ENCODE results near the gene SNAPIN. TPM values are rescaled to one million over a fixed set of nuclear protein-coding genes. Genes with fewer than 3 reads are reported as not detected.
A peak's percentile ranks its signal among the peaks of the same experiment; 100 is the strongest.

The SNAPIN gene
- total RNA-seq, 1 experiment from 2014 or later, result 82.0 TPM

DNA sequence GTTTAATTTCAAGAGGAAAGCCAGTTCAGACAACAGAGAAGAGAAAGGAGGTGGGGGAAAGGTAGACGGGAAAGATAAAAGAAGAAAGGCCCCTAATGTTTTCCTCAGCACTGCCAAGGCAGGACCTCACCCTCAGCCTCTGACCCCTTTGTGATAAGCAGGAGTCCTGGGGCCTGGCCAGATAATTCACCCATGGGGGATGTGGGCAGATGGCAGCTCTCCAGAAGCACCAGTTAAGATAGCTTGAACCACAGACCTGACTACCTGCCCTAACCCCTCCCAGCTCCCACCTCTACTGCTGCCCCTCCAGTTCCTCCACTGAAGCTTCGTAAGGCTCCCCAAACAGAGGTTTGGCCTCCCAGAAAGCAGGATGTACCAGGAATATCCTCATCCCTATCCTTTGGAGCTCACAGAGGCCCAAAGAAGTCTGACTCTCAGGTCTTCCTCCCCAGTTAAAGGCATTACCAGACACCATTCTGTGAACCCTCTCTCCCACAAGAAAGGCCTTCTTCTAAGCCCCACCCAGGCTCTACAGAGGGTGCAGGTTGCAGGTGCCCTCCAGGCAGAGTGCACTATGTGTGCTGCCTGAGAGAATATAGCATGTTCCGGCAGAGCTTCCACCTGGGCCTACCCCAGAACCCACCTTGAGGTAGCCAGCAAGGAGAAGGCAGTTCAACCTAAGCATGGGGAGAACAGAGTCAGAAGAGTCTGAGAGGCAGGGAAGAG, 9.2 kb upstream of the SNAPIN start:
- intact Hi-C loops (cut with micrococcal nuclease), result no loop called here
- peaks cover 13% of the 10 kb centered on the region for H3F3A ChIP-seq (ENCODE audit: low read length, unreplicated experiment)
- H3K27me3 ChIP-seq (ENCODE audit: low read length), result no peaks in the 10 kb centered on the region
- H3K36me3 ChIP-seq (ENCODE audit: low read depth, low read length), result peaks cover 23% of the 10 kb centered on the region
- H3K79me2 ChIP-seq (ENCODE audit: low read length), result peaks cover 3% of the 10 kb centered on the region; the same call in 1 of the 2 replicates
- H2AFZ ChIP-seq (ENCODE audit: low read length), result no peak overlapping the region
- no peaks in the 10 kb centered on the region for H3K9me3 ChIP-seq (ENCODE audit: low read length)
- 0 out of 2 replicates have a peak, but pooled peaks cover 5% of the 10 kb centered on the region for H4K20me1 ChIP-seq (ENCODE audit: low read length)
- CTCF ChIA-PET, result no interaction called here
- peaks cover 14% of the 10 kb centered on the region for H3K4me1 ChIP-seq (ENCODE audit: insufficient read depth, low read length)
- BruUV-seq (replicated peaks), result TSS peak; percentile 6
- H3K9ac ChIP-seq (ENCODE audit: low read length), result no peak overlapping the region
- H3K27ac ChIP-seq (ENCODE audit: low read length), result no peak overlapping the region
- no peak overlapping the region for H3K4me2 ChIP-seq (ENCODE audit: low read length)
- no peaks in the 10 kb centered on the region for H3K9me2 ChIP-seq (replicated peaks; ENCODE audit: low read length)
- DNase-seq (no peak), ATAC-seq (peak; percentile 22)
- no peak for TF ChIP-seq EZH2phosphoT487 (IDR thresholded peaks at IDR 0.05; ENCODE audit: borderline replicate concordance, low read length)
- TF ChIP-seq EZH2 (IDR thresholded peaks at IDR 0.05; ENCODE audit: low read length, unreplicated experiment), result no peak
- TF ChIP-seq, protein P1, sequence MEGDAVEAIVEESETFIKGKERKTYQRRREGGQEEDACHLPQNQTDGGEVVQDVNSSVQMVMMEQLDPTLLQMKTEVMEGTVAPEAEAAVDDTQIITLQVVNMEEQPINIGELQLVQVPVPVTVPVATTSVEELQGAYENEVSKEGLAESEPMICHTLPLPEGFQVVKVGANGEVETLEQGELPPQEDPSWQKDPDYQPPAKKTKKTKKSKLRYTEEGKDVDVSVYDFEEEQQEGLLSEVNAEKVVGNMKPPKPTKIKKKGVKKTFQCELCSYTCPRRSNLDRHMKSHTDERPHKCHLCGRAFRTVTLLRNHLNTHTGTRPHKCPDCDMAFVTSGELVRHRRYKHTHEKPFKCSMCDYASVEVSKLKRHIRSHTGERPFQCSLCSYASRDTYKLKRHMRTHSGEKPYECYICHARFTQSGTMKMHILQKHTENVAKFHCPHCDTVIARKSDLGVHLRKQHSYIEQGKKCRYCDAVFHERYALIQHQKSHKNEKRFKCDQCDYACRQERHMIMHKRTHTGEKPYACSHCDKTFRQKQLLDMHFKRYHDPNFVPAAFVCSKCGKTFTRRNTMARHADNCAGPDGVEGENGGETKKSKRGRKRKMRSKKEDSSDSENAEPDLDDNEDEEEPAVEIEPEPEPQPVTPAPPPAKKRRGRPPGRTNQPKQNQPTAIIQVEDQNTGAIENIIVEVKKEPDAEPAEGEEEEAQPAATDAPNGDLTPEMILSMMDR (conservative IDR thresholded peaks at IDR 0.05; ENCODE audit: low read depth, low read length), result no peak
- POLR2A ChIA-PET (ENCODE audit: unreplicated experiment), result interaction anchor here (0.6 to 1.4 kb wide), 2 partner anchors 15 kb away, joined by 3 to 10 read pairs; partner anchors contain the start of gene CHTOP
- H3K4me3 ChIP-seq (ENCODE audit: low read length), result no peak overlapping the region

DNA sequence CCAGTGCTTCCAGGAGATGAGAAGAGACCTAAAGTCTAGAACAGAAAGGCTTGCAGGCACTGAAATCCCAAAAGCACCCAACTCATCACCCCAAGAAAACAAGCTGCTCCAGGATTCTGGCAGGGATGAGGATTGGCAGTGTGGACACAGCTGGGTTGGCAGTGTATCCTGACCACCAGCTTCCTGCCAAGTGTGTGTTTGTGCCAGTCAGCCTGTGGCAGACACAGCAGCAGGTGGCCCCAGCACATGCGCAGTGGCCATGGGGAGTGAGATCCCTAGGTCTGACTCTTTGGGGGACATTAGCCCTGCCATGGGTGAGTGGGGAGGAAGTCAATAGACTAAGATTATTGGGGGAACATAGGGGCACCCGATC, 8.7 kb upstream of the SNAPIN start:
- ChIA-PET POLR2A (ENCODE audit: unreplicated experiment) (interaction anchor here (0.6 to 1.4 kb wide), 2 partner anchors 14 to 16 kb away, joined by 3 to 10 read pairs; partner anchors contain the start of gene CHTOP), CTCF (no interaction called here)
- Histone ChIP-seq H3K27ac (ENCODE audit: low read length) (no peak overlapping the region), H3K27me3 (ENCODE audit: low read length) (no peaks in the 10 kb centered on the region), H3K9ac (ENCODE audit: low read length) (no peak overlapping the region), H3K36me3 (ENCODE audit: low read depth, low read length) (peaks cover 18% of the 10 kb centered on the region), H3K4me2 (ENCODE audit: low read length) (no peak overlapping the region), H3K4me3 (ENCODE audit: low read length) (no peak overlapping the region), H4K20me1 (ENCODE audit: low read length) (0 out of 2 replicates have a peak, but pooled peaks cover 5% of the 10 kb centered on the region), H3K79me2 (ENCODE audit: low read length) (no peaks in the 10 kb centered on the region), H3K9me2 (replicated peaks; ENCODE audit: low read length) (no peaks in the 10 kb centered on the region), H3K4me1 (ENCODE audit: insufficient read depth, low read length) (peaks cover 14% of the 10 kb centered on the region), H2AFZ (ENCODE audit: low read length) (no peak overlapping the region), H3K9me3 (ENCODE audit: low read length) (no peaks in the 10 kb centered on the region), H3F3A (ENCODE audit: low read length, unreplicated experiment) (peaks cover 13% of the 10 kb centered on the region)
- intact Hi-C loops (cut with micrococcal nuclease), result no loop called here
- DNase-seq (peak; percentile 76), ATAC-seq (peak; percentile 76)
- BruUV-seq (replicated peaks), result no TSS peak
- TF ChIP-seq, protein P1 (conservative IDR thresholded peaks at IDR 0.05; ENCODE audit: low read depth, low read length), result no peak
- TF ChIP-seq EZH2 (IDR thresholded peaks at IDR 0.05; ENCODE audit: low read length, unreplicated experiment), result no peak
- no peak for TF ChIP-seq EZH2phosphoT487 (IDR thresholded peaks at IDR 0.05; ENCODE audit: borderline replicate concordance, low read length)

DNA sequence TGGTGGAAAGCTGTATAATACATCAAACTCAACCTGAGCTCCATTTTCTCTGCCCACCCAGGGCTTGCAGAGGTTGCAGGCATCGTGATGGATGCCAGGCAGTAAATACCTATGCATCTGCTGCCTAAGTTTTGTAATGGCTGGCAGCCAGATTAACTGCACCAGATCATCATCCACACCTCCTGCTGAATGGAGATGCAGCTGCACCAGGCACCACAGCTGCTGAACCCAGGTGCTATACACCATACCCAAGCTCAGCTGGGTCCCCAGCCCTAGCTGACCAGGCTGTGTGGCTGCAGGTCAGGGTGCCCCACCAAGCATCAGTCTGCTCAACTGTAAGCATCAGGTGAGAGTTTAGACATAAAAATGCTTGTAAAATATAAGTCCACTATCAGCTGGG, 6.7 kb upstream of the SNAPIN start:
- H3K9me3 ChIP-seq (ENCODE audit: low read length), result no peaks in the 10 kb centered on the region
- no peak overlapping the region for H3K4me3 ChIP-seq (ENCODE audit: low read length)
- CTCF ChIA-PET, result no interaction called here
- TF ChIP-seq EZH2phosphoT487 (IDR thresholded peaks at IDR 0.05; ENCODE audit: borderline replicate concordance, low read length), result no peak
- no peak for TF ChIP-seq EZH2 (IDR thresholded peaks at IDR 0.05; ENCODE audit: low read length, unreplicated experiment)
- TF ChIP-seq, protein P1 (conservative IDR thresholded peaks at IDR 0.05; ENCODE audit: low read depth, low read length), result no peak
- intact Hi-C loops (cut with micrococcal nuclease), result no loop called here
- H2AFZ ChIP-seq (ENCODE audit: low read length), result no peak overlapping the region
- no peaks in the 10 kb centered on the region for H4K20me1 ChIP-seq (ENCODE audit: low read length)
- H3K4me1 ChIP-seq (ENCODE audit: insufficient read depth, low read length), result peaks cover 14% of the 10 kb centered on the region
- H3F3A ChIP-seq (ENCODE audit: low read length, unreplicated experiment), result peaks cover 1% of the 10 kb centered on the region
- H3K36me3 ChIP-seq (ENCODE audit: low read depth, low read length), result 0 out of 2 replicates have a peak, but pooled peaks cover 1% of the 10 kb centered on the region
- POLR2A ChIA-PET (ENCODE audit: unreplicated experiment), result interaction anchor here (0.6 kb wide), 1 partner anchor 17 kb away, joined by 3 read pairs; no protein-coding TSS in a partner anchor
- no peaks in the 10 kb centered on the region for H3K9me2 ChIP-seq (replicated peaks; ENCODE audit: low read length)
- no peak overlapping the region for H3K27ac ChIP-seq (ENCODE audit: low read length)
- no TSS peak for BruUV-seq (replicated peaks)
- no peaks in the 10 kb centered on the region for H3K27me3 ChIP-seq (ENCODE audit: low read length)
- ATAC-seq (no peak), DNase-seq (no peak)
- no peak overlapping the region for H3K9ac ChIP-seq (ENCODE audit: low read length)
- H3K79me2 ChIP-seq (ENCODE audit: low read length), result no peaks in the 10 kb centered on the region
- H3K4me2 ChIP-seq (ENCODE audit: low read length), result no peak overlapping the region

Data from PC-3 (cell line).